PFSK-1 (cell line): ENCODE results near the gene PDK2.

Experiments used
- FOXP2 ChIP-seq: optimal IDR thresholded peaks from 2 replicates; pipeline ENCODE3; 2011; ENCODE audit warnings: borderline replicate concordance, control low read depth, inconsistent platforms; ENCODE audit not compliant: insufficient read depth; ENCODE audit errors: extremely low read length, extremely low read depth
- POLR2AphosphoS5 ChIP-seq: IDR thresholded peaks from 2 replicates; pipeline ENCODE4 v1.6.1; 2012; ENCODE audit warnings: low read depth, mild to moderate bottlenecking, control low read depth, low read length, moderate library complexity
- SIN3A ChIP-seq: IDR thresholded peaks from 2 replicates; pipeline ENCODE4 v1.6.1; 2012; ENCODE audit warnings: mild to moderate bottlenecking, low read length, moderate library complexity, borderline replicate concordance; ENCODE audit not compliant: insufficient read depth
- TAF1 ChIP-seq: IDR thresholded peaks from 2 replicates; pipeline ENCODE4 v1.6.1; 2012; ENCODE audit warnings: low read length, control low read depth, borderline replicate concordance; ENCODE audit not compliant: insufficient read depth
- TF ChIP-seq, protein P1 (sequence below), 2 experiments: IDR thresholded peaks; 2 replicates each; pipeline versions ENCODE4 v1.6.1 to v1.8.0; 2011 to 2012; ENCODE audit warnings: low read depth in 2 of 2, low read length in 2 of 2, control low read depth in 1 of 2, inconsistent platforms in 1 of 2, mild to moderate bottlenecking in 1 of 2, moderate library complexity in 1 of 2; ENCODE audit not compliant: insufficient read depth in 1 of 2

PDK2 gene

DNA sequence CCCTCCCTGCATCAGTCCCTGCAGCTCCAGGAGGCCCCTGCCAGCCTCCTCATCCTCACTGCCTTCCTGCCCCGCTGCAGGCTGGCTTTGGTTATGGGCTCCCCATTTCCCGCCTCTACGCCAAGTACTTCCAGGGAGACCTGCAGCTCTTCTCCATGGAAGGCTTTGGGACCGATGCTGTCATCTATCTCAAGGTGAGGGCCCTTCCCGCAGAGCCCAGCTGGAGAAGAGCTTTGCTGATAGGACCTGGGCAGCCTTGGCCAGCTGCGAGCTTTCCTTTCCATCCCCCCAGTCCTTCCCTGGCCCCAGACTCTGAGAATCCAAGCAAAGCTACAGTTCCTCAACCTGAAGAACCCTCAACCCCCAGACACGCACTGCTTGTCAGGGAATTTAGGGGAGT is 14.1 kb downstream of the PDK2 start:
- no peak for TF ChIP-seq POLR2AphosphoS5
- no peak for TF ChIP-seq FOXP2
- no peak for TF ChIP-seq SIN3A
- TF ChIP-seq TAF1 = no peak
- TF ChIP-seq, protein P1, sequence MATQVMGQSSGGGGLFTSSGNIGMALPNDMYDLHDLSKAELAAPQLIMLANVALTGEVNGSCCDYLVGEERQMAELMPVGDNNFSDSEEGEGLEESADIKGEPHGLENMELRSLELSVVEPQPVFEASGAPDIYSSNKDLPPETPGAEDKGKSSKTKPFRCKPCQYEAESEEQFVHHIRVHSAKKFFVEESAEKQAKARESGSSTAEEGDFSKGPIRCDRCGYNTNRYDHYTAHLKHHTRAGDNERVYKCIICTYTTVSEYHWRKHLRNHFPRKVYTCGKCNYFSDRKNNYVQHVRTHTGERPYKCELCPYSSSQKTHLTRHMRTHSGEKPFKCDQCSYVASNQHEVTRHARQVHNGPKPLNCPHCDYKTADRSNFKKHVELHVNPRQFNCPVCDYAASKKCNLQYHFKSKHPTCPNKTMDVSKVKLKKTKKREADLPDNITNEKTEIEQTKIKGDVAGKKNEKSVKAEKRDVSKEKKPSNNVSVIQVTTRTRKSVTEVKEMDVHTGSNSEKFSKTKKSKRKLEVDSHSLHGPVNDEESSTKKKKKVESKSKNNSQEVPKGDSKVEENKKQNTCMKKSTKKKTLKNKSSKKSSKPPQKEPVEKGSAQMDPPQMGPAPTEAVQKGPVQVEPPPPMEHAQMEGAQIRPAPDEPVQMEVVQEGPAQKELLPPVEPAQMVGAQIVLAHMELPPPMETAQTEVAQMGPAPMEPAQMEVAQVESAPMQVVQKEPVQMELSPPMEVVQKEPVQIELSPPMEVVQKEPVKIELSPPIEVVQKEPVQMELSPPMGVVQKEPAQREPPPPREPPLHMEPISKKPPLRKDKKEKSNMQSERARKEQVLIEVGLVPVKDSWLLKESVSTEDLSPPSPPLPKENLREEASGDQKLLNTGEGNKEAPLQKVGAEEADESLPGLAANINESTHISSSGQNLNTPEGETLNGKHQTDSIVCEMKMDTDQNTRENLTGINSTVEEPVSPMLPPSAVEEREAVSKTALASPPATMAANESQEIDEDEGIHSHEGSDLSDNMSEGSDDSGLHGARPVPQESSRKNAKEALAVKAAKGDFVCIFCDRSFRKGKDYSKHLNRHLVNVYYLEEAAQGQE (IDR thresholded peaks at IDR 0.05; ENCODE audit: insufficient read depth in 1 of 2, low read depth in 2 of 2, low read length in 2 of 2) = no peak

- TF ChIP-seq, protein P1 (IDR thresholded peaks at IDR 0.05; ENCODE audit: insufficient read depth in 1 of 2, low read depth in 2 of 2, low read length in 2 of 2) = no peak
- no peak for TF ChIP-seq POLR2AphosphoS5
- no peak for TF ChIP-seq FOXP2
- no peak for TF ChIP-seq SIN3A
- TF ChIP-seq TAF1 = no peak
Observed at GRCh38 chr17:50109785-50110184, 14.6 kb downstream of the PDK2 start.

- TF ChIP-seq POLR2AphosphoS5 (no peak), TAF1 (no peak), SIN3A (no peak), FOXP2 (no peak)
- TF ChIP-seq, protein P1 (IDR thresholded peaks at IDR 0.05; ENCODE audit: insufficient read depth in 1 of 2, low read depth in 2 of 2, low read length in 2 of 2) = no peak
Observed at GRCh38 chr17:50110591-50111349, 15.6 kb downstream of the PDK2 start.

DNA sequence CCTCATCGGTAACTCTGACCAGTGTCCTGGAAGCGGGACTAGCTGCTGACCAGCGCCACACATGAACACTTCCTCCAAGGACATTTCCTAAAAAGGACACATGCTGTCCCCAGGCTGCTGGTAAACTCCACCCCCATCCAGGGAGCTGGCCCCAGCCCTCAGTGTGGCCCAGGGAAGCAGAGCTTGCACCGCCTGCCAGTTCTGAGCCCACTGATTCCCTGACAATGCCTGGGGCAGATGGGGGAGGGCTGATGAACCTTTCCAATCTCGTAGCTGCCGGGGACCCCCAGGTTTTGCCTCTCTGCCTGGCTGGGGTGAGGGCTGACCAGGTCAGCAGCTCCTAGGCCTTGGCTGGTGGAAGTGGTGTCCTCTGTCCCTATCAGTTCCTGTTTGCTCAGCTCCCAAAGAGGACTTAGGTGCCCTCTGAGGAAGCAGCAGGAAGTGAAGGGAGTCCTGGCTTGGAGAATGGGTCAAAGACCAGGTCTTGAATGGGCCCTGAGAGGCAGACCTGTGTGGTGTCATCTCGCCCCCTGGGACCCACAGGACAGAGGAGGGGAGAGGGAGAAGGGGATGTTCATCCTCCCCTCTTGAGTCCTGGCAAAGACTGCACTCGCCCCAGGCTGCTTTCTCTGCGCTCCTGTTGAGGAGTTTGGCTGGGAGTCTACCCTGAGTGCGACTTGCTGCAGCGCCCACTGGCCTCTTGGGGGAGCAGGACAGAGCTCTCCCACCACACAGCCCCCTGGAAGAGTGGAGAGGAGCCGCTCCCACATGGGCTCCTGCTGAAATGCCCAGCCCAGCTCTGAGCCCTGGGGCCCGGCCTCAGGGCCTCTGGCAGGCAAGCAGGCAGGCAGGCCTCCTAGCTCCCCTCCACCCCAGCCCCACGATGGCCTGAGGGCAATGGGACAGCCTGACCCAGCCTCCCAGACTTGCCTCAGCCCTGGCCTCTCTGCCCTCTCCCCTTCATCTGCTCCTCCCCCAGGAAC is 16.8 kb downstream of the PDK2 start:
- TF ChIP-seq SIN3A (no peak), POLR2AphosphoS5 (no peak), FOXP2 (no peak), TAF1 (no peak)
- TF ChIP-seq, protein P1 (IDR thresholded peaks at IDR 0.05; ENCODE audit: insufficient read depth in 1 of 2, low read depth in 2 of 2, low read length in 2 of 2) = no peak
